Inferior parietal cortex (tissue), 1 donor: ENCODE measurements around the gene TNNI3K.
A peak's percentile ranks its signal among the peaks of the same experiment; 100 is the strongest.

Source experiments
- DNase-seq: peaks from one replicate; pipeline ENCODE4 v3.0.0-alpha.2; 2016; ENCODE audit errors: extremely low spot score

The TNNI3K gene

GRCh38 chr1:74436078-74436477 lies 200.9 kb downstream of the TNNI3K start:
- no peak for DNase-seq

DNA sequence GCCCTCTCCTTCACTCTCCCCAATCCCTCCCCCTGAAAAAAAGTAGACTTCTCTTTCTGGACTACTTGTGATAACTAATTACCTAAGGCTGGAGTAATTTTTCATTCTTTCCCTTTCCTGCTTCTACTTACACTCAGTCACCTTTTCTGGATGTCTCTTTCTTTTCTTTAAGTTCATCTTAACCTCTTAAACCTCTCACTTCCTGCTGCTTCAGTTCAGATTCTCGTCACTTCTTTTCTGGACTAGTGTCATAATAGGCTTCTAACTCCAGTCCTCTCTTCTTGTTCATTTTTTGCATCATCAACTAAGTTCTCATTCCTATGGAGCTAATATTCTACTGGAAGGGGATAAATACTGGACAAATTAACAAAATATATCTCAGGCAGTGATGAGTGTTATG lies 201.8 kb downstream of the TNNI3K start:
- DNase-seq, result no peak

GRCh38 chr1:74452035-74452434 lies 216.8 kb downstream of the TNNI3K start:
- DNase-seq, result no peak

- no peak for DNase-seq
Measured at GRCh38 chr1:74453277-74453676, 218.1 kb downstream of the TNNI3K start.

DNA sequence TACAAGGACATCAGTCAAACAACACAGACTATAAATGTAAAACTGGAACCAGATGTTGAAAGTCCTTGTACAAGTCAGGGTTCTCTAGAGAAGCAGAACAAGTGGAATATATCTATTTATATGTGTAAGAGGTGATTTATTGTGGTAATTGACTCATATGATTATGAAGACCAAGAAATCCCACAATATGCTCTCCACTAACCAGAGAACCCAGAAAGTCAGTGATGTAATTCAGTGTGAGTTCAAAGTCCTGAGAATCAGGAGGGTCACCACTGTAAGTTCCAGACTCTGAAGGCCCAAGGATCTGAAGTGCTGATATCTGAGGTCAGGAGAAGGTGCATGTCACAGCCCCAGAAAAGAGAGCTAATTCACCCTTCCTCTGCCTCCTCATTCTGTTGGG lies 220.2 kb downstream of the TNNI3K start:
- no peak for DNase-seq

GRCh38 chr1:74457253-74457652 lies 222.1 kb downstream of the TNNI3K start:
- DNase-seq, result no peak

GRCh38 chr1:74463333-74463988 lies 228.3 kb downstream of the TNNI3K start:
- peak; percentile 28 for DNase-seq

DNA sequence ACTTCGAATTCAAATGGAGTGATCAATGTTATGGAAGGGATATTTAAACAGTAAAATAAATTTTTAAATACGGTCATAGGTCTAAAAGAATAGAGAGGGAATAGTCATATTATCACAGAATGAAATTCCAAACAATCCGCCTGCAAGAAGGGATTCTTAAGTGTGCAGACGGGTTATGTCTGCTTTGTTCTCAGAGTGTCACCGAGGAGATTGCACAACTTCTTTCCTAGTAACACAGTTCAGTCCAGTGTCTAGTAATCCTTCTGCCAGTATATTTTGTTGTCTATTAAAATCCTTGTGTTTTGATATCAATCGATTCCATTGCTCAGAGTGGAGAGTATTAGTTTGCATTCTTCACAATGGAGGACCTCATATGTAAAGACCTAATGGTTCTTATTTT lies 228.8 kb downstream of the TNNI3K start:
- no peak for DNase-seq

DNA sequence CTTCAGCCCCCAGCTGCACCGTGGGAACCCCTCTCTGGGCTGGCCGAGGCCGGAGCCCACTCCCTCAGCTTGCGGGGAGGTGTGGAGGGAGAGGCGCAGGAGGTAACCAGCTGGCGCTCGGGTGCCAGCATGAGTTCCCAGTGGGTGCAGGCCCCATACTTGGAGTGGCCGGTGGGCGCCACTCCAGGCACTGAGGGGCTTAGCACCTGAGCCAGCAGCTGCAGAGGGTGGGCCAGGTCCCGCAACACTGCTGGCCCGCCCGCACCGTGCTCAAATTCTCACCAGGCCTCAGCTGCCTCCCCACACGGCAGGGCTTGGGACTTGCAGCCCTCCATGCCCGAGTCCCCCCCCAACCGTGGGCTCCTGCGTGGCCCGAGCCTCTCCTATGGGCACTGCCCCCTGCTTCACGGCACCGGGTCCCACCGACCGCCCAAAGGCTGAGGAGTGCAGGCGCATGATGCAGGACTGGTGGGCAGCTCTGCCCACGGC lies 230.1 kb downstream of the TNNI3K start:
- DNase-seq, result no peak

GRCh38 chr1:74467786-74468377 lies 232.7 kb downstream of the TNNI3K start:
- DNase-seq, result no peak

DNA sequence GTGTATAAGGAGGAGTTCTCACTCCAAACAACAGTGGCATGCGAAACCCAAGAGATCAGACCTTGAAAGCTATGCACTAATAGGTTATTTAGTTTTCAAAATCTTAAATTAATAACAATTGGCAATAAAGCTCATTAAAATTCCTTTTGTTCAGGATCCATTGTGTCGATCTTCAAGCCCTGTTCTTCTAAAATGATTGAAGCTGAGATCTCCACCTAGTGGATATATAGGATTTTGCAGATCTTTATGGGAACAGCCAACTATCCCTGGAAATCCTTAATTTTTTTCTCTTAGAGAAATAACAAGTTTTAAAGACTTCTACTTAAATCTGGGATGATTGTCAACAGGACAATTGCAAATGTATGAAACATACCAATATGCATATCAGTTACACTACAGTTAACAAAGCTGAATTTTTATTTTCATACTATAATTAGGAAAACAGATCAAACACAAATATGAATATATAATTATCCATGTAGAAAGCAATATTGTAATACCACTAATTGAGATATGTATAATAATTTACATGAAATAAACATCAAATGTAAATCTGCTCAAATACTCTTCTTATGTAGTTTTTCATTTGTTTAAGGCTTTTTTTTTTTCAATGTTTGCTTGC lies 233.9 kb downstream of the TNNI3K start:
- DNase-seq, result peak; percentile 81

- DNase-seq, result no peak
Measured at GRCh38 chr1:74470251-74470650, 235.1 kb downstream of the TNNI3K start.

DNA sequence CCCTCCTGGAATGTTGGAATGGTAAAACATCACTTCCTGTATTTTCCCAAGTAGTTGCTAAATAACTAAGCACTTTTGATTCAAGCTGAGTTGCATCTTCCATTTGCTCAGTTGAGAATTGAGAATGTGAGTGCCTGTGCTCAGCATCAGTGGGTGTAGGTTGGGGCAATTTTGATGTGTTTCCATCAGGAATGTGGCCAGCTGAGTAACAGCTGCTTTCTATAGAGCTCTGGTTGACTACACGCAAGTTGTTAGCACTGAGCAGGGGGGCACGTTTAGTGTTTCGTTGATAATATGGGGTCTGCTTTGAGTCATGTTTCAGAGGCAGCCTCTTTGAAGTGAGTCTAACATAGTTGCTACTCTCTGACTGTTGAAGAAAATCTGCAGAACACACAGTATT lies 235.7 kb downstream of the TNNI3K start:
- DNase-seq, result no peak

DNA sequence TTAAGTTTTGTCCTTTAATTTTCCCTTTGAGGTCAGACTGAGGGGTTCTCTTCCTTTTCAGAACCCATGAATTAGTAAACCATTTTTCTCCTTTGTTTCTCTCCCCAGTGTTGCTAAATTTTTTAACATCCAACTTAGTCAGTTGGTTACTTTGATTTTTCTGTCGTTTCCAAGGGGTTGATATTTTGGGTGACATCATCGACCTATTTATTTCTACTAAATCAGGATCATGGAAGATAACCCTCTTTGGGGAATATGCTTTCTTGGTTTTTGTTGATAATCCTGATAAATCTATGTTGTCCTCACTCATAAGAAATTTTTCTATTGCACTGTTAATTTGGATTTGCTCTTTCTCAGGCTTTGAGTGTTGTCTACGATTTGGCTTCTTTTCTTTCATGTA lies 236.3 kb downstream of the TNNI3K start:
- no peak for DNase-seq

GRCh38 chr1:74474585-74474984 lies 239.4 kb downstream of the TNNI3K start:
- no peak for DNase-seq

- DNase-seq, result no peak
Measured at GRCh38 chr1:74478979-74479378, 243.8 kb downstream of the TNNI3K start.

GRCh38 chr1:74480068-74480467 lies 244.9 kb downstream of the TNNI3K start:
- no peak for DNase-seq

- DNase-seq, result no peak
Measured at GRCh38 chr1:74481607-74482006, 246.4 kb downstream of the TNNI3K start.

DNA sequence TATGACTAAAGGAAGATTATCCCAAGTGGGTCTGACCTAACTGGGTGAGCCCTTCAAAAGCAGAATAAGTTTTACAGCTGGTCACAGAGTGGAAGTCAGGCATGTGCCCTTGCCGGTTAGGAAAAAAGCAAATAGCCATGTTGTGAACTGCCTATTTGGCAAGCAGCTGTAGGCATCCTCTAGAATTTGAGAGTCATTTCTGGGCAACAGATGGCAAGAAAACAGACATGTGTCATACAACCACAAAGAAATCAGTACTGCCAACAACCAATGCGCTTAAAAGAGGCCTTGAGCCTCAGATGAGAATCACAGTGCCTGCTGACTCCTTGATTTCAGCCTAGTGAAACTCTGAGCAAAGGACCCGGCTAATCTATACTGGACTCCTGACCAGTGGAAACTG lies 250.4 kb downstream of the TNNI3K start:
- DNase-seq, result no peak

- DNase-seq, result no peak
Measured at GRCh38 chr1:74486036-74486435, 250.8 kb downstream of the TNNI3K start.

- no peak for DNase-seq
Measured at GRCh38 chr1:74496669-74497068, 261.5 kb downstream of the TNNI3K start.

- no peak for DNase-seq
Measured at GRCh38 chr1:74498901-74499300, 263.7 kb downstream of the TNNI3K start.

DNA sequence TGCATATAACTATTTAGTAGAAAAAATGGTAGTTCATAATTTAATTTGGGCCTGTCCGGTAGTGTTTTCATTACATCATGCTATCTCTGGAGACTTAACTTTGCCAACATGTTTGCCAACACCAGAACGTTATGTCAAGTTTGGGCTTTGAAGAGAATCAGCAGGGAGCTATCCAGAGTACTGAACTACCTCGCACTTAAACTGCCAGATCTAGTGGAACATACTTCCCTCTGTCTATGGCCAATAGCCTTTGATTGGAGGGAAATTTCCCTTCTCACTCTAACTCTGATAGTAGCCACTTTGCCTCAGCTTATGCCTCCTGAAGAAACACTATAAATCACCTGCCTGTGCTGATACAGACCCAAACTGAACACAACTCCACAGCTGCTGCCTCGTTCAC lies 267.2 kb downstream of the TNNI3K start:
- no peak for DNase-seq
